Mesenteric fat pad (tissue), 1 donor: ENCODE data around the gene HARS1. TPM values are rescaled to one million over a fixed set of nuclear protein-coding genes. Genes with fewer than 3 reads are reported as not detected.
"Not testable (repeated sequence)": the region's sequence is repeated elsewhere in the genome, so short reads cannot be mapped to it uniquely, and the experiment has no call there.

Experiments used
- DNase-seq: peaks from one replicate; pipeline ENCODE4 v3.0.0-alpha.2; 2020; ENCODE audit warnings: low spot score
- long read RNA-seq: library from polyadenylated mRNA; unstranded; transcript quantifications from one replicate; pipeline ENCODE4 v2.0.0, GENCODE V29; 2020
- total RNA-seq: library from RNA; stranded (reverse); fragmentation: NEBNext Ultra II Directional; extraction: Animal tissue kit (Norgen Biotek cat#: 25700); gene quantifications from one replicate; pipeline ENCODE4 v1.2.1, GENCODE V29; 2021
- donor health status: DM: yes; HTN: yes; CAD: no.

The HARS1 gene
- 50.7 TPM for total RNA-seq
- long read RNA-seq, transcript HARS-215 (13 exons, 1,945 nt), result major isoform, 333 of 395 reads
- long read RNA-seq, transcript HARS-204 (12 exons, 1,789 nt), result minor isoform, 14 of 395 reads
- long read RNA-seq, partial matches to known transcripts, result 14 of 395 reads
- long read RNA-seq, other reads (novel, unspliced or antisense), result 27 of 395 reads

- peak; percentile 94 for DNase-seq
Measured at GRCh38 chr5:140690941-140691924, at the start of gene HARS1, which contains the start of gene HARS2. TSS of gene HARS1 (minus strand) at chr5:140691370. CDS start at chr5:140691304, 66 bp downstream. TSS of gene HARS2 (plus strand) at chr5:140691455. CDS start at chr5:140691649, 194 bp downstream.

- DNase-seq, result no peak
Measured at GRCh38 chr5:140737486-140737885, 46.3 kb upstream of the HARS1 start.

- no peak for DNase-seq
Measured at GRCh38 chr5:140734354-140734753, 43.2 kb upstream of the HARS1 start.

GRCh38 chr5:140733098-140733497 lies 41.9 kb upstream of the HARS1 start:
- no peak for DNase-seq

GRCh38 chr5:140725799-140726471 lies 34.8 kb upstream of the HARS1 start:
- no peak for DNase-seq

GRCh38 chr5:140721395-140721794 lies 30.2 kb upstream of the HARS1 start:
- not testable (repeated sequence) for DNase-seq

GRCh38 chr5:140720738-140721137 lies 29.6 kb upstream of the HARS1 start:
- not testable (repeated sequence) for DNase-seq

GRCh38 chr5:140718266-140718592 lies 27.1 kb upstream of the HARS1 start:
- no peak for DNase-seq

- DNase-seq, result not testable (repeated sequence)
Measured at GRCh38 chr5:140716238-140716637, 25.1 kb upstream of the HARS1 start.

- DNase-seq, result no peak
Measured at GRCh38 chr5:140713562-140714094, 22.5 kb upstream of the HARS1 start.

- no peak for DNase-seq
Measured at GRCh38 chr5:140711794-140712193, 20.6 kb upstream of the HARS1 start.

- peak; percentile 93 for DNase-seq
Measured at GRCh38 chr5:140710899-140711552, 19.9 kb upstream of the HARS1 start.

GRCh38 chr5:140708787-140709186 lies 17.6 kb upstream of the HARS1 start:
- DNase-seq, result not testable (repeated sequence)

- DNase-seq, result no peak
Measured at GRCh38 chr5:140707812-140708211, 16.6 kb upstream of the HARS1 start.

- DNase-seq, result peak; percentile 93
Measured at GRCh38 chr5:140700177-140701144, 9.3 kb upstream of the HARS1 start, which contains the start of gene ZMAT2. TSS of gene ZMAT2 (plus strand) at chr5:140700447. CDS start at chr5:140700461, 14 bp downstream.

GRCh38 chr5:140696891-140697492 lies 5.8 kb upstream of the HARS1 start:
- no peak for DNase-seq

- DNase-seq, result no peak
Measured at GRCh38 chr5:140694276-140694675, 3.1 kb upstream of the HARS1 start.

- DNase-seq, result no peak
Measured at GRCh38 chr5:140690376-140690932, 716 bp downstream of the HARS1 start.

GRCh38 chr5:140678993-140679392 lies 12.2 kb downstream of the HARS1 start:
- DNase-seq, result no peak
